HG02571 (cell line): Measurements from ENCODE around the gene ZNF488.

Experiments
- ATAC-seq: cut with Tn5 transposase; IDR thresholded peaks from one replicate; pipeline ENCODE4 v1.9.1; 2021; ENCODE audit warnings: mild to moderate bottlenecking, moderate library complexity; ENCODE audit not compliant: unreplicated experiment

Gene ZNF488

GRCh38 chr10:47383261-47384147, 589 bp downstream of the ZNF488 start:
- ATAC-seq, result peak; percentile 3

DNA sequence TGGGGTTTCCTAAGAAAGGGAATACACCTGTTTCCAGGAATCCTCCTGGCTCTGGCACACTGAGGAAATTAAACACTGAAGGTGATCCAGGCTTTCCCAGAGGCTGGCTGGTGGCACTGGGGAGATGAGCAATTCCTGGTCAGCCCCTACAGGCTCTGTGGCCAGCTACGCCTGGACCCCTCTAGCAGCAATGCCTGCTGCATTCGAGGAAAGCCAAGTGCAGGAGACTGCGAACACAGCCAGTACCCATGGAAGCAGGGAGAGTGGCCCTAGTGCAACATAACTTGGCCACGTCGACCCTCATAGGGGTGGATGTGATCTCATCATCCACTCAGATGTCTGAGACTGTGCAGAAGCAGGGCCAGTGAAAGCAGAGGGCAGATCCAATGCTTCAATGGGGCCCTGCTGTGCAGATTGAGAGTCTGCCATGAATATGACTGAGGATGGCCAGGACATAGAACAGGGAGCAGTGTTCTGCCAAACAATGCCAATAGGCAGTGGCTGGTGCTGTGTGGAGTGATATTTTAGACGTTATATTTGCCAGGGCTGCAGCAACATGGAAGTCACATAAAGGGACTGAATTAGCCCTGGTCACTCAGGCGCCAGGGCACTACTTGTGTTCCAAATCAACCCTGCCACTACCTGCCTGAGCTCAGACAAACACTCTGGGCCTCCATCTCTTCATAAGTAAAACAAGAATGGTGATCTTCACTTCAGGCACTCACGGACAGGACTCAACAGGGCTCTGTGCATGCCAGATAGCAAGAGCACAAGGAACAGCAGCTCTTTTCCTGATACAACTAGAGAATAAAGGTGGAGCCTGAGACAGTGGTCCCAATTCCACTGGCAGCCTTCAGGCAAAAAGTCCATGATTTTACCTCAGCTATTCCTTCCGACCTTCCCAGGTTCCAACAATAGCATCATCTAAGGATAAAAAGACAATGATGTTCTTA, 2.4 kb downstream of the ZNF488 start:
- no peak for ATAC-seq

DNA sequence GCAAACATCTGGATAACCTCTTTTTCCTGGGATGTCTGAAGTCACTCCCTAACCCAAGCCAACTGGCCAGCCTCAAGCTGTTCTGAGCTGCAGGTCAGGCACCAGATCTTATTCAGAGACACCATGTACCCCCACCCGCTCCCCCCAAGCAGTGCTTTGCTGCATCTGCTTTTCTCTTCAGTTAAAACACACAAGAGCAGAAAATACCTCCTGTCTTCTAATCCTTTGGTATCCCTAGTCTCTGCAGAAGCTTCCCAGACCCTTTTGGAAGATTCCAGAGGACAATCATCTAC, 3.0 kb downstream of the ZNF488 start:
- ATAC-seq, result no peak

DNA sequence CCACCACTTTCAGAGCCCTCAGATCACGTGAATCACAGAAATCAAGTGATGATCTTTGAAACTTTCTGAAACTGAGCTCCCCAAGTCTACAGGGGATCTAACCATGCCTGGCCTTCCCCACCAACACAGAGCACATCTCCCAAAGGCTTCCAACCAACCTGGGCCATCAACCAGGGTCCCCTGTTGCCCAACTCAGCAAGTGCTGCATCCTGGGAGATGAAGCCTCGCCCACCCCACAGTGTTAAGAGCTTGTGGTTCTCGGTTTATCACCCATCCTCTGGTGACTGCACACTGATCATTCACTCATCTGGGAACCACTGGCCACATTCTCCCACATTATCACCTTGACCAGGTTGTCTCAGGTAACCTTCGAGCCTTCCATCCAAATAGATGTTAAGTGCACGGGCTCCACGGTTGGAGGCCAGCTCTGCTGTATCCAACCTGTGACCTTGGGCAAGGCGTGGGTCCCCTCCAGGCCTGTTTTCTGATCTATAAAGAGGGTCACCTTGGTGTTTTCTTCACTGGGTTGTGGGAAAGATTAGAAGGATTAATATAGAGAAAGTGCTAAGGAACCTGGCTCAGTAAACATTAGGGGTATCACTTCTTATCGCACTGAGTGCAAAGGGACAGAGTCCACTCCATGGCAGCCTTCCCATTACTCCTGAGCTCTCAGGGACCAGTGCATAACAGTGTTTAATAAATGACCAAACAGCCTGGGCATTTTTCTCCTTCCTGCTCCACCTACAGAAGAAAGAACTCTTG, 3.6 kb downstream of the ZNF488 start:
- ATAC-seq, result no peak

GRCh38 chr10:47379901-47380300, 4.2 kb downstream of the ZNF488 start:
- no peak for ATAC-seq

DNA sequence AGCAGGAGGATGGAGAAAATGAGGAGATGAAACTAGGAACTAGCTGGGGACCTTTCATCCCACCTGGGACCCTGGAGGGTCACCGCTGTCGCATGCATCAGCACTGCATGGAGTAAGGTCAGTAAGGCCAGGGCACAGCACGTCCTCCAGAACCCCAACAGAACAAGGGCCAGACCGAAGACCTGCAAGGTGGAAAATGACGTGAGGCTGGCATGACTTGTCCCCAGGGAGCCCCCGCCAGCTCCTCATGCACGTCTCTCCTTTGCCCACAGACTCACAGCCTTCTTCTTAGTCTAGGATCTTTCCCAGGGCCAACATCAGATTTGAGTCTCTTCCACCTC, 4.7 kb downstream of the ZNF488 start:
- no peak for ATAC-seq

DNA sequence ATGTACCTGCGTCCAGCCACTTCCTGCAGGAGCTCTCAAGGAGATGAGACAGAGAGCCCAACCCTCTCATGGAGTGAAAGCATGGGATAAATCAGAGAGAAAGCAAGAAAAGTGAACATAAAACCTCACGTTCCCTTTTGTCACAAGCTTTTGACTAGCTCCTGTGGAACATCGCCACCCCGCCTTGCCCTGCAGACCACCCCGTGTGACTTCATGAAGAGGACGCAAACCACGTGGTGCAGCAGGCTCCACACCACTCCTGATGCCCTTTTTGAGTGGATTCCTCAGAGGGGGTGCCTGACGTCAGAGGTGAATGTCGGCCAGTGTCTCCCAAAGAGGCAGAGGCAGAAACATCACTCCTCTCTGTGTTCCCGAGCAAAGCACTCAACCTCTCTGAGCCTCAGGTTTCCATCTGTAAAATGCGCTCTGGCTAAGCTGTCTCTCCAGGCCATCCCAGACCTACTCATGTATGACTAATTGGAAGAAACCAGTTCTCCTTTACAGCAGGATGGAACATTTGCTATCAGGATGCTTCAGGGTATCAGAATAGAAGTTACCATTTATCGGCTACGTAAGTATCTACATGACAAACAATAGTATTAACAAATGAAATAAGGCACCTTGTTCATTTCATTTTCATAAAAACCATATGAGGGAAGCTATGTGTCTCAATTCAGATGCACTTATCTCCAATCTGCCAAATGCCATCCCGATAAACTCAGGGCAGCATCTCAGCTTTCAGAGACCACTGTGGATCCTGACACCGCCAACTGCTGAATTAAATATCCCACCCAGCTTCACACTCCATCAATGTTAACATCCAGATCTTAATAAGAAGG, 5.3 kb downstream of the ZNF488 start:
- no peak for ATAC-seq

DNA sequence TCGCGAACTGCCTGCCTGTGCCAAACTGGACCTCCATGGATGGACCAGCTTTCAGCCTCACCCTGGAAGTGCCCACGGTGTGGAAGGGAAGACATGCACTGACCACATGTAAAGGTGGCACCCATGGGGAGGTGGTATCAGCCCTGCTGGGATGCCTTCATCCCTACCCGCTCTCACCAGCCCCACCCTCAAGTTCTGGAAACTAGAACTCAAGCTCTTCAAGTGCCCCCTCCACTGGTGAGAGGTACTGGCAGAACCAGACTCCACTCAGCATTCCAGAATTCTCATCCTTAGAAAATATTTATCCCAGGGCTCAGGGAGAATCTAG, 5.9 kb downstream of the ZNF488 start:
- ATAC-seq, result no peak

- no peak for ATAC-seq
These were observed 7.4 kb downstream of the ZNF488 start for GRCh38 chr10:47376522-47377220.

DNA sequence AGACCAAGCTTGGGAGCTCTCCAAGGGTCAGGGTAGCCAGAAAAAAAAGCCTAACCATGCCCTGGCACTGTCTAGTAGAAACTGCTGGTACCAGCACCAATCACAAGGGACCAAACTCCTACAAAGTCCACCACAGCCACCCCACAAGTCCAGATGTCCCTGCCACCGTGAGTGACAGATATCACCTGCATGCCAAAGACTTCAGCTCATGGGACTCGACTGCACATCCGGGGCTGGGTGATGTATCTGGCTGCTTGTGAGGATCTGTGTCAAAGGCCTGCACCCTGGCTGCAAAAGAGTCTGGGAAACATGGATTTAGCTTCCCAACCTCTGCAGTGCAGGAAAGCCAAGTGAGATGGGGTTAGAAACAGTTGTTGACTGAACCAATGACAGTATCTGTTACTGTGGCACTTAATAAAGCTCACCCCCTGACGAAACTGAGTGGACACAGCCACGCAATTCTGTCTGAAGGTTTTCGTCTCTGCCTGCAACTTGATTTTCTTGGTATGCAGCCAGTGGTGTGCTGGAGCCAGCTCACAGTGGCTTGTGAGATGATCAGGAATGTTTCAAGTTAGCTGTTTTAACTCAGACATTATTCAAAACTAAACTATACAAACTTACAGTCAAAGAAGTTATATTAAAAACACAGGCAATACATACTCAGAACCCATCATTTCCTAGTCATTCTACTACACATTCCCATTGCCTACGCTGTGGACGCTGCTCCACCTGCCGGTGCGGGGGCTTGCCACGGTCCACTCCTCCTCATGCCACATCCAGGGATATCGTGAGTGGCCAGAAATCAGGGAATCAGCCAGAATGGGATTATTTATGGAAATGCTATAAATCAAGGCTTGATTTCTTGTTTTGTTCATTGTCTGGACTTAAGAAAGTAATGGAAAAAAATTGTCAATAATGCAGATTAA, 9.2 kb downstream of the ZNF488 start:
- no peak for ATAC-seq

DNA sequence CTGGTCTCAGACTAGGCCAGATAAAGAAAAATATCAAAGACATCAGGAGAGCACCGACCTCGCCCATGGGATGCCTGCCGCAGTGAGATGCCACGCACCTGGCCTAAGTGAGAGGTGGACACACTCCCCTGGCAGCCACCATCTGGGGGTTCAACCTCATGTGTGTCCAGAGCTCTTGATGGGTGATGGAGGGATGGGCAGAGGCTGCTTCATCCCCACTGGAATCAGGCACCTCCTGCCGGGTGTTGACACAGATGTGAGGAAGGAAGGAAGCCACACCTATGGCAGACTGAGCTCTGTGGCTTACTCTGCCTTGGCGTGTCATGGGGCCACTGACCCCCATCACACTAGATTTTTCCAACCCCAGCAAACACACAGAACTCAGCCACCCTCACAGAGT, 11.4 kb downstream of the ZNF488 start:
- ATAC-seq, result no peak

DNA sequence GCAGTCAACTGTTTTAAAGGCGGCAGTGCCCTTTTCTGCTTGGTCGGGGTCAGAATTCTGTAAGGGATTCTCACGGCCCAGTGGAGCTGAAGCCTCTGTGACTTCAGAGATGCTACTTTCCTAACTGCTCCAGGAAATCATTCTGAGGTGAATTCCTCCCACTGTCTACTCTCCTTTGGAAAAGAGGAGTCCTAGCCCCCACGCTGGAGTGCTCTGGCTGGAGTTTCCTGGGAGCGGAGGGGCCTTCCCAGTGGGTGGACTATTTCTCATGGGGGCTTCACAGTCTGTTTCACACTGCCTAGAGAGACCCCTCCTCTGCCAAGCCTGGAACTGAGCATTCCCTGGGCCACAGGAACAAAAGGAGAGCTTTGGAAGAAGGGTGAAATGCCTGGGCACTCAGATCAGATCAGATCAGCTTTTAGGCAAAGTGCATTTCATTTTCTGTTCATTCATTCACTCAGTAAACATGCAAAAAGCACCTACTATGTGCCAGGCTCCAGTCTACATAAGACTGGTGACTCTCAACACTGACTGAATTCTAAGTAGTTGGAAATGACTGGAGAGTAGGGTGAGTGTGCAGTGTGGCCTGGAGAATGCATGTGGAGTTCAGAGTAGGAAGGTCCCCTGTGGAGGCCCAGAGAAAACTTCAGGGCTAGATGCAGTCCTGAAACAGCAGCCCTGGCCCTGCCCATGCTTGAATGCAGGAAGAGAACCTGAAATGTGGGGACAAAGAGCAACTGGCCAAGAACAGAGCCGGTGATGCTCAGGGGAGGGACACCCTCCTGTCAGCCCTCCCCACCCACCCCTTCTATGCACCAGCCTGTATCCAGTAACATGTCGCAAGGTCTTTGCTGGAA, 12.2 kb downstream of the ZNF488 start:
- ATAC-seq, result no peak

DNA sequence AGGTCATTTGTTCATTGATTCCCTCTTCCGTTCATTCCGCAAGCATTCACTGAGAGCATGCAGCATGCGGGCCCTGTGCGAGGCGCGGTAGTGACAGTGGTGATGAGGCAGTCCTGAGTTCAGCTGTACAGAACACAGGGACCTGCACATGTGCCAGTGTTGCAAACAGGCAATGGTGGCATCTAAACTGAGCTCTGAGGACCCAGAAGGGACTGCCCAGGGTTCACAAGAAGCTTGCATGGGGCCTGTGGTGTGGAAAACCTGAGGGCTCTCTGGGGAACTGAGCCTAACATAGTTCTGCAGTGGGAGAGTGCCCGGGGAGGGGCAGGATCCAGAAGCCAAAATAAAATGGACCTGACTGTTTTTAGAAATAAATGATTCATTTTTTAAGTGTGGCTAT, 13.2 kb downstream of the ZNF488 start:
- ATAC-seq, result no peak

DNA sequence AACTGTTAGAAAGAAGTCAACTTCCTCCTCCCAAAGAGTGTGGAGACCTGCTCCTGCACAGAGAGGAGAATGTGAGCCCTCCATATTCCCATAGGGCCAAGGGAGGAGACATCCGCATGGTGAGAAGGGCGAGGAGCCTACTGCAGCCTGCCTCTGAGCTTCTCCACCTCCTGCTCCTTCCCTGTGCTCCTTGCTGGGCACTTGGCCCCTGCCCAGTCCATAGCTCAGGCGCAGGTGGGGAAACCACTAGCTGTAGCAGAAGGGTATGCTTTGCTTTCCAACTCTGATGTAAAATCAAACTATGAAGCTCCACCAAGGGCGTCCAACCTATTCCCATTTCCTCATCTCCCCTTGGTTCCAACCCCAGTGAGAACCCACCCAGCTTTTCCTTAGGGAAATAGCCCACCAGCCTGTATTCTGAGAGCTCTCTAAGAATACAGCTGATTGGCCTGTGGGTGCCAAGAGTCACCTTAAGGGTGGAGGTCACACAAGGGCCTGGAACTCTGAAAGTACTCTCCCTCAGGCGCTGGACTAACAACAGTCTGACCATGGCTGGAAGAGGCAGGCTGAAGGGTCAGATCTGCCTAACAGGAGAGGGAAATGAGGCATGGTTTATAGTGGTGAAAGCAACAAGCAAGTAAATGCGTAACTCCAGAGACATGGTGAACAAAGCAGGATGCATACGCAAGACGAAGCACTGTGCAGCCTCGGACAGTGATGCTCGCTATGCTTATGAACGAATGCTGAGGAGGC, 13.9 kb downstream of the ZNF488 start:
- no peak for ATAC-seq

DNA sequence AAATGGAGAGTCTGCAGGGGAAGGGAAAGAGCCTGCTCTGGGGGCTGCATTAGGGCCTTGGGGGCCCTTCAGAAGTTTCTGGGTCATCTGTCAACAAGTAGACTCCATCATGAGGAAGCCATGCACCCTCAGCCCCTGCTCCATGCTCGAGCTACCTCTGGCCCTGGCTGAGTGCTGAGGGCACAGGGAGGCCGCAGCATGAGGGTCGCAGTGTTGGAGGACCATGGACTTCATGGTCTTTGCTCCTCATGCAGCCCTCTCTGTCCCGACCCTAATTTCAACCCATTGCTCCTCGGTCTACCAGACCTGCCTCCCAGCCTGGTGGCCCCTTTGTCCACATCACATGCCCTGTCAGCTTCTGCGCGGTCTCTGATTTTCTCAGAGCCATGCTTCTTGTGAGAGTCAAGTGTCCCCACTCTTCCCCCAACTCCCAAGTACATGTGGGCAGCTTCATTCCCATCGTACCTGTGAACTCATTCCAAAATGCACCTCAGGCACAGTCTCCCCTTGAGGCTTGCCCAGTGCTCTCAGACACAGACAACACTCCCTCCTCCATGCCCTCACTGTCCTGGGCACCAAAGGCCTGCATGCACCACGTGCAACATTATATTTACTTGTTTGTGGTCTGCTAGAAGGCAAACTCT, 14.7 kb downstream of the ZNF488 start:
- ATAC-seq, result no peak

- ATAC-seq, result no peak
These were observed 15.5 kb downstream of the ZNF488 start for GRCh38 chr10:47368431-47369180.
